HG02938 (cell line): ENCODE data around the gene RPS19BP1.

ENCODE experiments used
- ATAC-seq: cut with Tn5 transposase; IDR thresholded peaks from one replicate; pipeline ENCODE4 v1.9.1; 2021; ENCODE audit warnings: mild to moderate bottlenecking, moderate library complexity; ENCODE audit not compliant: unreplicated experiment

RPS19BP1 gene

DNA sequence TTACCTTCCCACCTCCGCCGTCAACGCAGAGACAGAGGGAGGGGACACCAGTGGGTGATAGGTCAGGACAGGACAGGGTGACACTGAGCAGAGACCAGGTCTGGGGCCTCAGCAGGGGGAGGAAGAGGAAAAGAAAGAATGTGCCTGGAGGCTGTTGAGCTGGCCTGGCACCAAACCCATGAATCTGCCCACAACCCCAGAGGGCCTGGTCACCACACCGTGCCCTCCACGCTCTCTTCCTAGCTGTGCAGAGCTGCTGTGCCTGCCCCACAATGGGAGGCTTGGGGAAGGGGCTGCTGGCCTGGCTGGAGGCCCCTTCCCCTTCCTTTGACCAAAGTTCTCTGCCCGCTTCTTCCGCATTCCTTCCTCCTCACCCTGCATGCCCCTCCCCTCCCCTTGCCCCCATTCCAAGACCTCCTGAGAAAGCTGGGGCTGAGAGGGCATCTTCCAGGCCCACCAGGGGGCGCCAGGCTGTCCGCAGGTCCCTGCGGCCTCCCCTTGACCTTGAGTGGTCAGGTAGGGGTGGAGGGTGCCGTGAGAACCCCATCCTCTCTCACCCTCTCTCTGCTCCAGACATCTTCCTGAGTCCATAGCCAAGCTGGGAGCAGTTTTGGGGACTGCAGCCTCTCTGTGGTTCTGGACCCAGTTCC is 27.0 kb upstream of the RPS19BP1 start:
- ATAC-seq, result no peak

DNA sequence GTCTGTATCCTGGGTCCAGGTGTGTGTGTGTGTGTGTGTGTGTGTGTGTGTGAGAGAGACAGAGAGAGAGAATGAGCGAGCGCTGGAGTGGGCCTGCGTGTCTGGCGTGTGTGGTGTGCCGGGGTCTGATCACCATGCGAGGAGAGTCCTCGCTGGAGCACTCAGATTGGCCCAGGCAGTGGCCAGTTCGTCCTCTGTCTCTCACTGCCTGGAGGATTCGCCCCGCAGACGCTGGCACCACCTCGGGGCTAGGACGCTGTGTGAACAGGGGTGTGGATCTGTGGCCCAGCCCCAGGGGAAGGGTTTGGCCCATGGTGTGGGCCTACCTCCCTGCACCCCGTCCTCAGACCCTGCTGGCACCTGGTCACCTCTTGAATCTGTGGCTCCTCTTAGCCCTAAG is 26.4 kb upstream of the RPS19BP1 start:
- no peak for ATAC-seq

DNA sequence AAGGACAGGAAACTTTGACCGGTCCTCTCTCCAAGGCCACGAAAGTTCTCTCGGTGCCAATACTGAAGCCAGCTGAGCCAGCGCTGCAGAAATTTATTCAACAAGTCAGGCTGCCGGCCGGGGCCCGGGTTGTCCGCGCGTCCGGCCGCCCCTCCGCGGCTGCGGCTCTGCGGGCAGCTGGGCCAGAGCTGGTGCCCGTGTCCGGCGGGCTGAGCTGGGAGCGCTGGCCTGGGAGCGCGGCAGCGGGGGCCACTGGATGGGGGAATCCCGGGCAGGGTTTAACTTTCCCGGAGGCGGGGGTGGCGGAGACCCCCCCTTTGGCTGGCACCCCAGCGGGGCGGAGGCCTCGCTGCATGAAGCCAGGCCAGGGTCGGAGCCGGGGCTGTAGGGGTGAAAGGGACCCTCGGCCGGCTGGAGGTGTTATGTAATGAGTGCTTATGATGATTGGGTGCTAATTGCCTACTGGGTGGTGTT is 25.7 kb upstream of the RPS19BP1 start:
- ATAC-seq, result no peak

DNA sequence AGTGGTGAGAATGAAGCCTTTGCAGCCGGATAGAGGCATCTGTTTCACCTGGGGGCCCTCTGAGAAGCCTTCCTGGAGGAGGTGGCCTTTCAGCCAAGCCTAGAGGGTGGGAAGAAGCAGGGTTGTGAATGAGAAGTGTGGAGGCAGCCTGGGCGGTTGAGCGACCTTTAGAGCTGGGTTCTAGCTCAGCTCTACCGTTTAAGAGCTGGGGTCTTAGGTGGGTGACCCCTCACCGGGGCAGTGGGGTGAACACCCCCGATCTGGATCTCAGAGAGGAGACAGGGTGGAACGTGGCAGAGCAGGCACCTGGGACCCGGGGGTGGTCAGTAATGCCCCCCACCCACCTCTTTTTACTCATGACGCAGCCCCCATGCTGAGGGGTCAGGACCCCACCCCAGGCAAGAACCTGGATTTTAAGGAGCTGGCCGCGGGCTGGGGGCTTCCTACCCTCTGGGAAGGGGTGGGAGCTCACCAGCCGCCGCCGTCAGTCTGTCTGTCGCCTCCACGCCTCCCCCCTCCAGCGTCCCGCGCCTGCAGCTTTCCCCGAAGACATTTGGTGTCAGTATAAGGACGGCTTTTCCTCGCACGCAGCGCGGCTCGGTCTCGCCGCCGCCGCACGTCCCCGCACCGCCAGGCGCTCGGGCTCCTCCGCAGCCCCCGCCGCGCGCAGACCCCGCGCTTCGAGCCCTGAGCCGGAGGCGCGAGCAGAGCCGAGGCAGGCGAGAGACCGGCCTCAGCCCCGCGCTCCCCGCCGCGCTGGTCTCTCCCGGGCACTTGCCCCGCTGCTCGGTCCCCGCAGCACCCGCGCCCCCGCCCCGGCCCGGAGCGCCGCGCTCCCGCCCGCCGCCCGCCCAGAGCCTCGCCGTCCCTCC is 24.7 kb upstream of the RPS19BP1 start:
- no peak for ATAC-seq

DNA sequence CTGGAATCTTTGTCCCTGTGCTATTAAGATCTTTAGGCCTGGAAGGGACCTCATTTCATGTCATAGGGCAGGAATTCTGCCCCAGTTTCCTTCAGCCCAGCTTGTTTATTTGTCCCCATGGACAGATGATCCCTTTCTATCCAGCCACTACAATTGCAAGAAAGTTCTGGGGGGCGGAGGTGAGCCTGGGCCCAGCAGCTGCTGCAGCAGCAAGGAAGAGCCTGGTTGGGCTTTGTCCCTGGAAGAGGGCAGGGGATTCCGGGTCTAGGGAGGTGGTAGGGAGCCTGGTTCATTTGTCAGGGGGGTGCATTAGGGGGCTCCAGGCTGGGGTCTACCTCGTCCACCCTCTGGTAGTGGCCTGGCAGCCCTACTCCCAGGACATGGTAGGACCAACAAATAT is 21.6 kb upstream of the RPS19BP1 start:
- no peak for ATAC-seq

DNA sequence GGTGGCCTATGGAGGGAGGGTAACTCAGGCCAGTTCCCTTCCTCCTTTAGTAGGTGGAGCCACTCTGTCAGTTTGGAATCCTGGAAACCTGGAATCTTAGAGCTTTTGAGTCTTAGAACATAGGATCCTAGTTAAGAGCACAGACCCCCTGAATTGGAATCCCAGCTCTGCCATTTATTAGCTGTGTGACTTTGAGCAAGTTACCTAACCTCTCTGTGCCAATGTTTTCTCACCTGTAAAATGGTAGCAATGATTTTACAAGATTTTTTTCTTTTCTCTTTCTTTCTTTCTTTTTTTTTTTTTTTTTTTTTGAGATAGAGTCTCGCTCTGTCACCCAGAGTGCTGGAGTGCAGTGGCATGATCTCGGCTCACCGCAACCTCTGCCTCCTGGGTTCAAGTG is 20.9 kb upstream of the RPS19BP1 start:
- ATAC-seq, result no peak

DNA sequence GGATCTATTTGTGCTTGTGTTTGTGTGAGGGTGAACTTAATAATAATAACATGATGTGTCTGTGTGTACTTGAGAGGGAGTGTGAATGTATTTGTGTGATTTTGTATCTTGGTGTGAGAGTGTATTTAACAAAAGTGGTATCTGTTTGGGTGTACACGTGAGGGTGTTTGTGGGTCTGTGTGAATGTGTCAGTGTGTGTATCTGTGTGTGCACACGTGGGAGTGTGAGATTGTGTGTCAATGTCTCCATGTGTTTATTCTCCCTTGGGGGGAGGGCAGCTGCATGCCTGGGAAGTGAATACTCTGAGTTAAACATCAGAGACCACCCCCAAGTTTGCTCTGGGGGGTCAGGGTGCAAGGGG is 15.0 kb upstream of the RPS19BP1 start:
- ATAC-seq, result no peak

DNA sequence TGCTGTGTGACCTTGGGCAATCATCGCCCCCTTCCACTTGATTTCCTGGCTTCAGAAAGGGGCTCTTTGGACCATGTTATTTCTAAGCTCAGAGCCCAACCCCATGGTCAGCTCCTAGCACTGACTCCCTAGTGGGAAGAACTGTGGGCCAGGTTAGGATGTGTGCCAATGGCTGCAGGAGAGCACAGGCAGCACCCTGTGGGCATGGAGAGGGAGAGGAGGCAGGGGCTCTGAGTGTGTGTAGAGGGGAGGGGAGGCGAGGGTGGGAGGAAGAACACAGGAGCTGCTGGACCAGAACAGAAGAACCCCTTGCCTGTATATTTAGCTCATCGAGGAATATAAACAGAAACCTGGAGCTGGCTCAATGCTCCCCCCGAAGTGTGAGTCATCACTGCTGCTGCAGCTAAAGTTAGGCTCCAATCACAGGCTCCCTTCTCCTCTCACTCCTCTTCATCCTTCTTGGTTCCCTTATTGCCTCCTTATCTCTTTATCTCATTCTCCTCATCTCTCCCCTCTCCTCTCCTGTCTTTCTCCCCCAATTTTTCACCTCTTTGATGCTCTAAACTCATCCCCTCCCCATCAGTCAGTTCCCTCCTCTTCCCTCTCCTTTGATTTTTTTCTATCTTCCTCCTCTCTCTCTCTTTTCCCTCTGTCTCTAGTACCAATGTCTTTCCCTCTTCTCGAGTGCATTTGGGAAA is 14.5 kb upstream of the RPS19BP1 start:
- no peak for ATAC-seq

DNA sequence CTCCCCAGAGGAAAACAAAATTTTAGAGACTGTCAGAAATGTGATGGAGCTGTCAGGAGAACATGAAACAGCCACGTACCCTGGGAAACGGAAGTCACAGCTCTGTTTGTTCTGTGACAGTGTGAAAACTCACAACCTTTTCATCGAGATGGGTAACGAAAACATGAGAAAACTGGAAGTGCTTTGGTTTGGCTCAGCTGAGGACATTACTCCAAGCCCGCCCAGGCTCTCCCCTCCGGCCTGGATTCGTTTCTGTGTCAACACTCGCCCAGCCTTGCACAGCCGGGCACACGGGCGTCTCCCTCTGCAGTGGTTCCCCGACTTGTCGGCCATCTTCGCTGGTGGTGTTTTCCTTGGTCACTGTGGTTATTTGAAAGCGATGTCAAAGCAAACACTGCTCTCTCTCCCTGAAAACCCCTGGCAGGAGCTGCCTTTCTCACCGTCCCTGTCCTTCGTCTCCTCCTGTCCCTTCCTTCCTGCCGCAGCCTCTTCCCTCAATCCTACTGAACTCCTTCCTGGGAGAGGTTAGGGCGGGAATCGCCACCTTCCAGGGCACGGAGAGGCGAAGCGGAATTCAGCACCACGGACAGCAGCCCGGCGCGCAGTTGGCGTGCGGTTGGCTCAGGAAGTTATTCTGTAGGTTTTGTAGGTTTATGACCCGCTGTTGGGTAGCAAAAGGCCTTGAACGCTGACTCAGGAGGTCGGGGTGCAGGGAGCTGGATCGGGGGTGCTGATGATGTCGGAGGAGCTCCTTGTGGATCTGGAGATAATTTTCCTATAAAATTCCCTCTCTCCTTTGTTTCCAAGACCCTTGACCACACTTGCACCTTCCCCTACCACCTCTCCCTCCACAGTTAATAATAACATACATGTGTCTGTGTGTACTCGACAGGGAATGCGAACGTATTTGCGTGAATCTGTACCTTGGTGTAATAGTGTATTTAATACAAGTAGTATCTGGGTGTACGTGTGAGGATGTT is 13.1 kb upstream of the RPS19BP1 start:
- no peak for ATAC-seq

DNA sequence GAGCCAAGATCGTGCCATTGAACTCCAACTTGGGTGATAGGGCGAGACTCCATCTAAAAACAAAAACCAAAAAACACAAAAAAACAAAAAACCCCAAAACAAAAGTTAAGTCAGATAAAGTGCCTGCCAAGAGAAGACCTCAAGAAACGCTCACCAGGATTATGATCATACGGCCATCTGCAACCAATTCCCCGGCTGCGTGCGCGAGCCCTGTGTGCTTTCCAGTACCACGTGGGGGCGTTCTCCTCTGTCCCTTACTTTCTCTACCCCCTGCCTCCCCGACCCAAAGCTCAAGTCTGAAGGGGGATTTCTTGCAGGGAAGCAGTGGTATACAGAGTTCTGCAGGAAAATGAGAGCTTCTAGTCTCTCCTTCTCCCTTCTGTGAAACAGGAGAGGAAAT is 10.5 kb upstream of the RPS19BP1 start:
- no peak for ATAC-seq

DNA sequence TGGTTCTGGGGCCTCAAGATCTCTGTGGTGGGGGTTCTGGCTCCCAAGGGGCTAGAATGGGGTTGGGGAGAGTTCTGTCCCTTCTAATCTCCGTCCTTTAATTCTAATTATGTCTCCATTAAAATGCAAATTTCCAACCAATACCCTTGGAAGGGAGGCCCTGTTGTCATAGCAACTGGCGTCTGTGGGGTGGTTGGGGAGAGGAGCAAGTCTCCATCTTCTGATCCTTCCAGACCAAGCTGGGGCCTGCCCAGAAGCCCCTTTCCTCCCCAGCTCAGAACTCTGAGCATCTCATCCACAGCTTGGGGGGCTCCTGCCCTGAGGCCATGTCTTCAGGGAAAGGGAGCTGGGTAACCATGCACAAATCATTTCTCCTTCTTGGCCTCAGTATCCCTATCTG is 5.4 kb upstream of the RPS19BP1 start:
- ATAC-seq, result no peak

DNA sequence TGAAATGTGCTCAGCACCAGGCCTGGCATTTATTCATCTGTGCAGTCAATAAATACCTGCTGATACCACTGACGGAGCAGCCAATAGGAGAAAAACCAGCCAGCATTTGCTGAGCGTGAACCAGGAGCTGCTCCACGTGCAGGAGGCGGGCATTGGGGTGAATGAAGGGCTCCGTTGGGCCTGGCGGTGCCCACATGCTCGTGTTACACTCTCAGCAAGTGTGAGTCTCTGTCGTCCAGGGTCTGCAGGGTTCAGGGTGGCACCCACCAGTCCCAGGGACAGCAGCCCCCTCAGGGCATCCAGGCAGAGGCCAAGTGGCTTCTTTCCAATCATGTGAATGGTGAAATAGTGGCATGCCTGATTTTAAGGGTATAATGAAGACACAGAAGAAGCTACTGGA is 4.2 kb upstream of the RPS19BP1 start:
- no peak for ATAC-seq

DNA sequence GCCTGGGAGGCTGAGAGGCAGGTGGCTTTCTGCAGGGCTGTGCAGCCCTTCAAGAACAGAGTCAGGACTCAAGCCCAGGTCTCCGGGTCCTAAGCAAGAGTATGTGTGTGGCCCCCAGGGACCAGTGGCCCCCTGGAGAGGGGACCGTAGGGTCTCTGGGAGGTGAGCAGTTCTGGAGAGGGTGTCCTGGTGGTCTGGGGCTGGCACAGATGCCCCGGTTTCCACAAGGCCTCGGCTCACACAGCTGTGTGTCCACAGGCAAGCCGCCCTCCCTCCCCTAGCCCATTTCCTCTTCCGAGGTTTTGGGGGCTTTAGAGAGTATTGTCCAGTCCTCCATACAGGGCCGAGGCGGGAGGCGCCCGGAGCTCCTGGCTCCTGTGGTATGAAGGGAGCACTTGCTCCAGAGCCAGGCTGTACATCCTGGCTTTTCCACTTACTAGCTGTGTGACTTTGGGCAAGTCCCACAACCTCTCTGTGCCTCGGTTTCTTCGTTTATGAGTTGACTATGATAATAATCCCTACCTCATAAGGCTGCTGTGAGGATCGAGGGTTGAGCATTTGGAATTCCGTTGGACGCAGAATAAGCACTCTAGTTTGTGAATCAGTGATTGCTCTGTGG is 3.4 kb upstream of the RPS19BP1 start:
- ATAC-seq, result no peak

DNA sequence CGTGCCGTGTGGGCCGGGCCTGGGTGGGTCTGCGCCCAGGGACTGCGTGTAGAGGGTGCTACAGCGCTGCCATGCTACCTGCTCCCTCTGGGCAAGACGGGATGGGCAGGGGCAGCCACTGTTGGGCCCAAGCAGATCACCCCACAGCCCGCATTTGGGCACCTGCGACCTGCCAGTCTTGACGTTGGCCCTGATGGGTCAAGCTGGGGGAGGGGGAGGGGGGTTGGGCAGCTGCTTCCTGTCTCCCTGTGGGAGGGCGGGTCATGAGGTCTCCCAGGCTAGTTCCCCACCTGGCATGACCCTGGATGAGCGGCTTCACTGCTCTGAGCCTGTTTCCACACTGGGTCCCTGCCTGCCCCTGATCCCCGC is 2.8 kb upstream of the RPS19BP1 start:
- no peak for ATAC-seq

DNA sequence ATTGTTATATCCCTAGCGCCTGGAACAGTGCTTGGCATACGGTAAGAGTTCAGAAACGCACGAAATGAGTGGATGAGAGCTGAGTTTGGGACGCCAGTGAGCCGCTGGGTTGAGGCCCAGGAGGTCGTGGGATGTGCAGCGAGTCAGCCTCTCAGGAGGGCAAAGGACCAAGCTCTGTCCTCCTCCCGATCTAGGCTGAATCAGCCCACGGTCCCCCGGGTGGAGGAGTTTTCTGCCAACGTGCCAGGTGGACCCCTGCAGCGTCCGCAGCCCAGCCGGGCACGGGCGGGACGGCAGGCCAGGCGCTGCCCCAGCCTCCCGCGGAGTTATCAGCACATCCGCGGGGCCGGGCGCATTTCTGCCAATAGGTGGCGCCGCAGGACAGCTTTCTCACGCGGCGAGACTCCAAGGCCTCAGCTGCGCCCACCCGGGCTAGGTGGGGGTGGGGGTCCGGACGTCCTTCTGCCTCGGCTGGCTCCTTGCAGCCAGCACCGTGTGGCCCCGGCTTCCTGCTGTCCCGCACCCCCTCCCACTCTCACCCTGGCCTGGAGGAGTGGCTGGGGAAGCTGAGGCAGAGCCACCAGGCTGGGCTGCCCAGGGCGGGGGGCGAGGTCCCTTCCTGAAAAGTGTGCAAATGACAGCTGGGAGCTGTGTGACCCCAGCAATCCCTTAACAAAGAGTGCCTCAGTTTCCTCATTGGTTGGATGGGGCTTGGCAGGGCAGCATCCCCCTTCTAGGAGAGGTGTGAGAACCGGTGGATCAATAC is 2.2 kb upstream of the RPS19BP1 start:
- ATAC-seq, result no peak

DNA sequence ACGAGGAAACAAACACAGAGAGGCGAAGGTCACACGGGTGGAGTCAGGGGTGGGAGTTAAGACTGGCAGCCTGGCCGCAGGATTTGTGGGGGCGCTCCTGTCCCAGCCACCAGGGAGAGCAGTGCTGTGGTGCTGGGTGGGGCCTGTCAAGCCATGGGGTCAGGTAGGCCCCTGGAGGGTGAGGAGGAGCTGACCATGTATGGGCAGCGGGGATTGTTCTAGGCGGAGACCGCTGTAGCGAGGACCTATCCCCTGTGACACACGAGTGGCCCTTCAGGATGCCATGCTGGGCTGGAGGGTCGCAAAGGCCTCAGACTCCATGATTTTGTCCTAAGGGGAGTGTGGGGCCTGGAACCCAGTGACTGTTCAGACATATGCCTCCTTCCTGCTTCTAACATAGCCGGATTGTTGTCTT is 1.6 kb upstream of the RPS19BP1 start:
- no peak for ATAC-seq

DNA sequence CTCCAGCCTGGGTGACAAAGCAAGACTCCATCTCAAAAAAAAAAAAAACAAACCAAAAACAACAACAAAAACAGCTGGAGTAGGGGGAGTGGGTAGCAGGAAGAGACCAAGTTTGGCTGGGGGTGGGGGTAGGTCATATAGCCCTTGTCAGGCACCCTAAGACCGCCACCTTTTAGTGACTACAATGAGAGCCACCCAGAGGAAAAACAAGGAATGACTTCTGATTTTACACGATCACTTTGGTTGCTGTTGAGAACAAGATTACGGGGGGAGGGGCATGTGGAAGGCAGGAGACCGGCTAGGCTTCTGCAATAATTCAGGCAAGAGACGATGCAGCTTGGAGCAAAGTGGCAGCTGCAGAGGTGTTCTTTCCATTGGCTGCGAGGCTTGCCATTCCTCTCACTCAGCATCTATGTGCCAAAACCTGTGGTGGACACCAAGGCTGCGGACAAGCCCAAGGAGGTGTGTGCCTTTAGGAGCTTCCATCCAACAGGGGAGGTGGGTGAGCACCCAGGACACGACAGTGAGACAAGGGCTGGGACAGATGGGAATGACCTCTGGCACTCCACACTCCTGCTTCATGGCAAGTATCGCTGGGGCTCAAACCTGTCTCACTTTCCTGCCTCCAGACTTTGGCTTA is 1.7 kb downstream of the RPS19BP1 start:
- ATAC-seq, result no peak

DNA sequence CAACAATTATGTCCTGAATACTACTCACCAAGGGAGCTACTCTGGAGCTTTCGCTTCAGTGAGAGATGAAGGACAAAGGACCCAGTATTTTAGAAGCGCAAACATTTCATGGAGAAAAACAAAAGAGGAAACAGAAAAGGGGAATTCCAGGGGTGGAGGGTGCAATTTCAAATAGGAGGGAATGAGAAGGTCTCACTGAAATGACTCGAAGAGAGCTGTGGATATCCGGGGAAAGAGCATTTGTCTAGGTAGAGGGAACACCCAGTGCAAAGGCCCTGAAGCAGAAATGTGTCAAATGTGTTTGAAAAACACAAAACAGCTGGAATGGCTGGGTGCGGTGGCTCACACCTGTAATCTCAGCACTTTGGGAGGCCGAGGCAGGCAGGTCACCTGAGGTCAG is 2.4 kb downstream of the RPS19BP1 start:
- no peak for ATAC-seq

DNA sequence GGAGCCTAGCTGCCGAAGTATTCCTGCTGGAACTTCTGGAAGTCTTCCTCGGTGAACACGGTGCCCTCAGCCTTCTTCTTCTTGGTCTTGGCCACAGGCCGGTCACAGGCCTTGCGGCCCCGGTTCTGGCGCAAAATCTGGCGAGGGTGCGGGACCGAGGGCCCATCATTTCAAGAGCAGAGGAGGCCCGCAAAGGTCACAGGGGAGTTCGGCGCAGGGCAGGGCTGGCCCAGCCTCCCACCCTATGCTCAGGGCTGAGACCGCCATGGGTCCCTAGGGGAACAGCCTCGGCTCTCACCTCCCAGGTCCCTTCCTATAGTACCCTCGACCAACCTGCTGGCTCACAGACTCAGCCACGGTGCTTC is 3.1 kb downstream of the RPS19BP1 start:
- ATAC-seq, result no peak
